SK-N-SH treated with all-trans-retinoic acid at 6 μM for 48 hours (cell line): ENCODE measurements around the gene PTPRN2.
"Not testable (repeated sequence)": the region's sequence is repeated elsewhere in the genome, so short reads cannot be mapped to it uniquely, and the experiment has no call there.

Source experiments
- ATAC-seq: fragments of 200-7000 bp; cut with Tn5 transposase; 3 replicates; pipeline ENCODE4 v1.9.1; 2020; ENCODE audit warnings: mild to moderate bottlenecking, moderate library complexity
- ARNTL ChIP-seq: fragments of 450-650 bp; formaldehyde crosslinking; IDR thresholded peaks from 2 replicates; pipeline ENCODE4 v1.5.0; 2020; ENCODE audit warnings: low read depth, mild to moderate bottlenecking, moderate library complexity, borderline replicate concordance
- BACH2 ChIP-seq: fragments of 250-450 bp; sonication (Bioruptor Pico); IDR thresholded peaks from 2 replicates; pipeline ENCODE4 v1.9.0; 2021; ENCODE audit warnings: mild to moderate bottlenecking, borderline replicate concordance
- CREB5 ChIP-seq: fragments of 250-450 bp; sonication (Bioruptor Pico); IDR thresholded peaks from 2 replicates; pipeline ENCODE4 v1.5.1; 2020; ENCODE audit warnings: low read depth, mild to moderate bottlenecking, moderate library complexity
- CSDC2 ChIP-seq: fragments of 250-450 bp; sonication (Bioruptor Pico); IDR thresholded peaks from 2 replicates; pipeline ENCODE4 v1.5.0; 2020; ENCODE audit warnings: mild to moderate bottlenecking, moderate library complexity
- CSRNP3 ChIP-seq: fragments of 250-450 bp; sonication (Bioruptor Pico); IDR thresholded peaks from 2 replicates; pipeline ENCODE4 v1.5.1; 2021; ENCODE audit warnings: mild to moderate bottlenecking, moderate library complexity
- ESRRG ChIP-seq: fragments of 250-450 bp; sonication (Bioruptor Pico); IDR thresholded peaks from 2 replicates; pipeline ENCODE4 v1.6.1; 2021; ENCODE audit warnings: mild to moderate bottlenecking
- GLIS3 ChIP-seq: fragments of 250-450 bp; sonication (Bioruptor Pico); IDR thresholded peaks from 2 replicates; pipeline ENCODE4 v1.5.0; 2020; ENCODE audit warnings: mild to moderate bottlenecking, moderate library complexity
- ISL1 ChIP-seq: fragments of 250-450 bp; sonication (Bioruptor Pico); IDR thresholded peaks from 2 replicates; pipeline ENCODE4 v2.1.2; 2022; ENCODE audit warnings: mild to moderate bottlenecking, moderate library complexity
- OSR1 ChIP-seq: fragments of 250-450 bp; sonication (Bioruptor Pico); IDR thresholded peaks from 2 replicates; pipeline ENCODE4 v1.8.0; 2022; ENCODE audit warnings: moderate library complexity, mild to moderate bottlenecking, inconsistent platforms
- PATZ1 ChIP-seq: fragments of 250-450 bp; sonication (Bioruptor Pico); IDR thresholded peaks from 2 replicates; pipeline ENCODE4 v1.8.0; 2020; ENCODE audit warnings: mild to moderate bottlenecking, moderate library complexity, borderline replicate concordance
- POU6F1 ChIP-seq: fragments of 250-450 bp; sonication (Bioruptor Pico); IDR thresholded peaks from 2 replicates; pipeline ENCODE4 v1.8.0; 2021; ENCODE audit warnings: low read depth, mild to moderate bottlenecking, moderate library complexity, borderline replicate concordance
- PPARA ChIP-seq: fragments of 250-450 bp; sonication (Bioruptor Pico); IDR thresholded peaks from 2 replicates; pipeline ENCODE4 v1.5.0; 2020; ENCODE audit warnings: mild to moderate bottlenecking, borderline replicate concordance
- RARB ChIP-seq: fragments of 250-450 bp; sonication (Bioruptor Pico); IDR thresholded peaks from 2 replicates; pipeline ENCODE4 v1.8.0; 2021; ENCODE audit warnings: mild to moderate bottlenecking, moderate library complexity
- SNAI2 ChIP-seq: fragments of 250-450 bp; sonication (Bioruptor Pico); IDR thresholded peaks from 2 replicates; pipeline ENCODE4 v1.5.0; 2020; ENCODE audit warnings: mild to moderate bottlenecking, moderate library complexity
- TCF4 ChIP-seq: fragments of 250-450 bp; sonication (Bioruptor Pico); IDR thresholded peaks from 2 replicates; pipeline ENCODE4 v1.8.0; 2021; ENCODE audit warnings: mild to moderate bottlenecking, moderate library complexity, borderline replicate concordance
- TOX ChIP-seq: fragments of 250-450 bp; sonication (Bioruptor Pico); IDR thresholded peaks from 2 replicates; pipeline ENCODE4 v1.8.0; 2021; ENCODE audit warnings: mild to moderate bottlenecking, moderate library complexity, borderline replicate concordance
- TSHZ2 ChIP-seq: fragments of 250-450 bp; sonication (Bioruptor Pico); IDR thresholded peaks from 2 replicates; pipeline ENCODE4 v1.5.0; 2020; ENCODE audit warnings: mild to moderate bottlenecking, moderate library complexity
- ZC3H10 ChIP-seq: fragments of 250-450 bp; sonication (Bioruptor Pico); IDR thresholded peaks from 2 replicates; pipeline ENCODE4 v1.5.1; 2021; ENCODE audit warnings: mild to moderate bottlenecking, moderate library complexity
- ZFP3 ChIP-seq: fragments of 250-450 bp; sonication (Bioruptor Pico); IDR thresholded peaks from 2 replicates; pipeline ENCODE4 v1.5.0; 2020; ENCODE audit warnings: mild to moderate bottlenecking, moderate library complexity
- ZFP30 ChIP-seq: fragments of 450-650 bp; formaldehyde crosslinking; IDR thresholded peaks from 2 replicates; pipeline ENCODE4 v1.5.0; 2022; ENCODE audit warnings: mild to moderate bottlenecking, moderate library complexity
- ZNF565 ChIP-seq: fragments of 450-650 bp; formaldehyde crosslinking; conservative IDR thresholded peaks from 2 replicates; pipeline ENCODE4 v1.5.0; 2020; ENCODE audit warnings: low read depth, mild to moderate bottlenecking, moderate library complexity
- ZNF8 ChIP-seq: fragments of 450-650 bp; formaldehyde crosslinking; IDR thresholded peaks from 2 replicates; pipeline ENCODE4 v1.5.0; 2020; ENCODE audit warnings: mild to moderate bottlenecking, moderate library complexity

Gene PTPRN2

GRCh38 chr7:158421361-158421760 lies 166.3 kb downstream of the PTPRN2 start:
- ATAC-seq, result no peak
- TF ChIP-seq ZNF8 (no peak), POU6F1 (CRISPR knock-in tag) (no peak), OSR1 (no peak), RARB (CRISPR knock-in tag) (no peak), BACH2 (no peak), ISL1 (no peak), ZC3H10 (CRISPR knock-in tag) (no peak), ZNF565 (CRISPR knock-in tag) (no peak), PPARA (no peak), CSRNP3 (CRISPR knock-in tag) (no peak), SNAI2 (no peak)

- TF ChIP-seq BACH2 (no peak), SNAI2 (no peak), ESRRG (CRISPR knock-in tag) (no peak), ISL1 (no peak), ZC3H10 (CRISPR knock-in tag) (no peak), POU6F1 (CRISPR knock-in tag) (no peak), CSDC2 (CRISPR knock-in tag) (no peak), ZNF8 (no peak), ZFP30 (CRISPR knock-in tag) (no peak), TCF4 (CRISPR knock-in tag) (no peak), CREB5 (no peak), ARNTL (CRISPR knock-in tag) (no peak), GLIS3 (no peak), ZFP3 (no peak), CSRNP3 (CRISPR knock-in tag) (no peak)
- ATAC-seq, result no peak
These were observed 166.9 kb downstream of the PTPRN2 start for GRCh38 chr7:158420591-158421340.

- TF ChIP-seq PATZ1 (CRISPR knock-in tag), result no peak
- no peak for TF ChIP-seq ARNTL (CRISPR knock-in tag)
- TF ChIP-seq RARB (CRISPR knock-in tag), result no peak
- TF ChIP-seq TCF4 (CRISPR knock-in tag), result no peak
- no peak for TF ChIP-seq CSDC2 (CRISPR knock-in tag)
- no peak for TF ChIP-seq TOX (CRISPR knock-in tag)
- TF ChIP-seq TSHZ2 (CRISPR knock-in tag), result no peak
- TF ChIP-seq POU6F1 (CRISPR knock-in tag), result no peak
- TF ChIP-seq BACH2, result no peak
- no peak for TF ChIP-seq ZNF8
- no peak for TF ChIP-seq ZC3H10 (CRISPR knock-in tag)
- no peak for TF ChIP-seq SNAI2
- no peak for TF ChIP-seq ZFP3
- TF ChIP-seq ISL1, result no peak
- TF ChIP-seq PPARA, result no peak
- no peak for TF ChIP-seq OSR1
- ATAC-seq, result no peak
These were observed 168.3 kb downstream of the PTPRN2 start for GRCh38 chr7:158419238-158419785.

- not testable (repeated sequence) for ATAC-seq
These were observed 169.2 kb downstream of the PTPRN2 start for GRCh38 chr7:158418395-158418794.
